NCI-H187 (cell line): Measurements from ENCODE around the gene BEST2.
"Not testable (repeated sequence)": the region's sequence is repeated elsewhere in the genome, so short reads cannot be mapped to it uniquely, and the experiment has no call there.

Experiments
- DNase-seq, 2 experiments: peaks; one replicate each; lab custom pipeline; 2025; lab: John Stamatoyannopoulos, UW

The BEST2 gene

DNA sequence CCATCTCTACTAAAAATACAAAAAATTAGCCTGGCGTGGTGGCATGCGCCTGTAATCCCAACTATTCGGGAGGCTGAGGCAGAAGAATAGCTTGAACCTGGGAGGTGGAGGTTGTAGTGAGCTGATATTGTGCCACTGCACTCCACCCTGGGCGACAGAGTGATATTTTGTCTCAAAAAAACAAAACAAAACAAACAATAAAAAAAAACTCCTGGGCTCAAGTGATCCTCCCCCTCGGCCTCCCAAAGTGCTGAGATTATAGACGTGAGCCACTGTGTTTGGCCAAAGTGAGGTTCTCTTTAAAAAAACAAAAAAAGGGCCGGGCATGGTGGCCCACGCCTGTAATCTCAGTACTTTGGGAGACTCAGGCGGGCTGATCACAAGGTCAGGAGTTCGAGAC is 35.9 kb downstream of the BEST2 start:
- no peak for DNase-seq

DNA sequence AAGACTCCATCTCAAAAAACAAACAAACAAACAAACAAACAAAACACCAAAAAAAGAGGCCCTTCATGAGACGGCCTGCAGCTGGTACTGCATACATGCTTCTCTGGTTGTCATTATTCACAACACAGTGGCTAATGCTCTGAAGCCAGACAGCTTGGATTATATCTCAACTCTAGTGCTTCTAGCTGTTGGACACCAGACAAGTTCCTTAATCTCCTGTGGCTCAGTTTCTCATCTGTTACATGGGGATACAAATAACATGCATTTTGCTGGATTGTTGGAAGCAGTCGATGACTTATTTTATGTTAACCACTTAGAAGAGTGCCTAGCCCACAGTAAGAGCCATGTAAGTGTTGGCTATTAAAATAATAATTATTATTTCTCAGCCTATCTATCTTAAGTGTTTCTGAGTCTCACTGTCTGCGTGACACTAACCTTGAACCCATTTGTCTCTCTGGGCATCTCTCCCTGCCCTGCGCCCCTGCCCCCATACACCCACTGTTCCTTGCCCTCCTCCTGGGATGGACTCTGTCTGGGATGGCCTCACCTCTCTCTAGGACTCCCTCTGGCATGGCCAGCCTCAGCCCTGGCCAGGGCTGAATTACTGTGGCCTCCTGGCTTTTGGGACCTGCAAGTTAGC is 36.6 kb downstream of the BEST2 start:
- no peak for DNase-seq

DNA sequence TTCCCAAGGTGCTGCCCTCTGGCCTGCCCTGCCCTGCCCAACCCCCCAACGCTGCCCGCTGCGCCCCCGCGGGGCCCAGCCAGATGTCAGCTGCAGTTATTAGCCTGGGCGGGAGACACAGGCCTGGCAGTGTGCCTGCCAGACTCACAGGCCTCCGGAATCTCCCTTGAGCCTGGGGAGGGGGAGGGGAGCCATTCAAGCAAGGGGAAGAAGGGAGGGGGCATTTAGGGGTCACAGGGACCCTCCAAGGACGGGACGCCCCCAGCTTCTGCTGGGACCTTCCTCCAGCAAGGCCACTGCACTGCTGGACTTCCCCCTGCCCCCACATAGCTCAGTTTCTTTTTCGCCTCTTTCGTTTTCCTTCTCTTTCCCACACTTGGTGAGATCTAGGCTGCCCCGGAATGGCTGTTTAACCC is 37.1 kb downstream of the BEST2 start:
- no peak for DNase-seq

DNA sequence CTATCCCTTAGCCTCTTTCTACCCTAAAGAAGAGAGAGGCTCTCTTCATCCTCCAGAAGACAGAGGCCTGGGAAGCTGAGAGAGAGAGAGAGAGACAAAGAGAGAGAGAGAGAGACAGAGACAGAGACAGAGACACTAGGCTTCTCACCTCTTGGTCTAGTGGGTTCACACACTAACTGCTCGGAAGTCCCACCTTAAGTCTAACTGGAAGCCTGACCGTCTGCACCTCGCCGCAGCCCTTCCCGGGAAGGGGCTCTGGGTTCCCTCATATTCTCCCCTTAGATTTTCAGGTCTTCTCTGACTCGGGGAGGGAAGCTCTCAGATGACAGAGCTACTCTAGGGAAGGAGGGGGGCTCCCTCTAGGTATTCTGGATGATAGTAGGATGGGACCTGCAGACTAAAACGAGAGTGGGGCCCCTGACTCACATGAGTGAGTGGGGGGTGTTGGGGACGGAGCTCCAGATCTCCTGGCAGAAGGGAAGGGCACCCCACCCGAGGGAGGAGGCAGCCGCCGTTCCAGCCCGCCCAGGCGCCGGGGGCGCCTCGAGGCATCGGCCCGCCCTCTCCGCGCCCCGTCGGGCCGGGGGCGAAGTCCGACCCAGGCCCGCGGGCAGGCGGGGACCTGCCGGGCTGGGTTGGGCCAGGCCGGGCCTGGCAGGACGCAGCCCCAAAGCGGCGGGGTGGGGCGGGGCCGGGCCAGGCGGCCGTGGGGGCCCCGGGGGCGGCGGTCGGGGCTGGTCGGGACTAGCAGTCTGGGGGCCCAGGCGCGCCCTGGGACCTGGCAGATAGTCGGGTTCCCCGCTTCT is 37.7 kb downstream of the BEST2 start:
- no peak for DNase-seq

DNA sequence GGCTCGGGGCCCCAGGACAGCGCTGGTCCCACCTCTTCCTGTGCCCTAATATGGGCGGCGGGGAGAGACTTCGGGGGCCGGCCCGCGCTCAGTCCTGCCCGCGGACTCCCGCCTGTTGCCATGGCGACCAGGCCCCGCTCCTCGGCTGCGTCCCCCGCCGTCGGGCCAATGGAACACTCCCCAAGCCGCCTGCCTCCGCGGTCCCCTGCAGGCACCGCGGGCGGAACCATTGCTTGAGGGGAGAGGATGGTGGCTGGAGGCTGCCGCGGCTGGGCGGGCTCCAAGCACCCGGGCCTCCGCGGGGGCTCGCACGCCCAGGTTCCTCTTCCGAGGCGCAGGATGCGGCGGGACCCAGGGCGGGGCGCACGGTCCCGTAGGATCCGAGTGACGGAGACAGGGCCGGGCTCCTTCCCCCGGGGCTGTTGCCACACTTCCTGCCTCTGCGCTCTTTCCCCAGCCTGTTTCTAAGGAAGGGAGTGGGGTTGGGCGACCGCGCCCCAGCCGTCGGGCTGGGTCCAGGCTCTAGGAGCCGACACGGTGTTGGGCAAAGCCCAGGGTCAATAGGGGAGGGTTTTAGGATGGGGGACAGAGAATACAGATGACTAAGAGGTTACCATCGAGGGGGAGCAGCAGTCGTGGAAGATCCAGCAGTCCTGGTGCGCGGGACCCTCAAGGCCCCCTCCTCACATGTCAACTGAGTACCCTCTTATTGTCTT is 38.5 kb downstream of the BEST2 start:
- DNase-seq, result peak; percentile 43 to 74

DNA sequence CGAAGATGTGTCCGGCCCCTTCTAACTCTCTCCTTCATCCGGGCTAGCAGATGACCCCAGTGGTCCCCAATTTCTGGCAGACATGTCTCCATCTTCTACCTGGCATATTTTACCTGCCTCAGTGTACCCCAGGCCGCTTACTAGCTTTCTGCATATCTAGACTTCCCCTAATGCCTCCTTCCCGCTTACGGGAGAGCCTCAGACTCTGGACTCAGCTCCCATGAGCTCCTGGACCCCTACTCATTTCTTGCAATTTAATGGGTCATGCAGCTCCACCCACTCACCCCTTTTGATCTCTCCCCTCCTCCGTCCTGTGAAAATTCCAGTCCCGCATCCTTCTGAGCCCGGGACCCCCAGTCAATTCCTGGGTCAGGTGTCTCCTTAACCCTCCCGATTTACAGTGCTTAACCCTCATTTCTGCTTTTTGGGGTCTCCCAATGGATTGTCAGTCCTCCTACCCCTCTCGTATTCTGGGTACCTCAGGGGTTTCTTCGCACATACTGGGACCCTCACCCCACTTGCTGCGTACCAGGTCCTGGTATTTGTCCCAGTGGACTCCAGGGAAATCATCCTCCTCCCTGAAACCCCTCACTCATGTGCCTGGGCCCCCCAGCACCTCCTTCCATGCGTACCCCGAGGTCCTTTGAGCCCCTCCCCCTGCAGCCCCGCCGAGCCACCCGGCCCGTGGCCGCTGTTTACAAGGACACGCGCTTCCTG is 39.2 kb downstream of the BEST2 start:
- no peak for DNase-seq

DNA sequence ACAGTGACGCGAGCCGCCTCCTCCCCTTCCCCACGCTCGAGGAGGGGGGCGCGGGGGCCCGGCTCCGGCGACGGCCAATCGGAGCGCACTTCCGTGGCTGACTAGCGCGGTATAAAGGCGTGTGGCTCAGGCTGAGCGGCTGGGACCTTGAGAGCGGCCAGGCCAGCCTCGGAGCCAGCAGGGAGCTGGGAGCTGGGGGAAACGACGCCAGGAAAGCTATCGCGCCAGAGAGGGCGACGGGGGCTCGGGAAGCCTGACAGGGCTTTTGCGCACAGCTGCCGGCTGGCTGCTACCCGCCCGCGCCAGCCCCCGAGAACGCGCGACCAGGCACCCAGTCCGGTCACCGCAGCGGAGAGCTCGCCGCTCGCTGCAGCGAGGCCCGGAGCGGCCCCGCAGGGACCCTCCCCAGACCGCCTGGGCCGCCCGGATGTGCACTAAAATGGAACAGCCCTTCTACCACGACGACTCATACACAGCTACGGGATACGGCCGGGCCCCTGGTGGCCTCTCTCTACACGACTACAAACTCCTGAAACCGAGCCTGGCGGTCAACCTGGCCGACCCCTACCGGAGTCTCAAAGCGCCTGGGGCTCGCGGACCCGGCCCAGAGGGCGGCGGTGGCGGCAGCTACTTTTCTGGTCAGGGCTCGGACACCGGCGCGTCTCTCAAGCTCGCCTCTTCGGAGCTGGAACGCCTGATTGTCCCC is 39.9 kb downstream of the BEST2 start, which contains the start of gene JUNB:
TSS of gene JUNB (plus strand) at position 142 of the 706 bp plus-strand sequence. CDS start at position 428, 286 bp downstream.
- DNase-seq, result peak; percentile 57 to 77

DNA sequence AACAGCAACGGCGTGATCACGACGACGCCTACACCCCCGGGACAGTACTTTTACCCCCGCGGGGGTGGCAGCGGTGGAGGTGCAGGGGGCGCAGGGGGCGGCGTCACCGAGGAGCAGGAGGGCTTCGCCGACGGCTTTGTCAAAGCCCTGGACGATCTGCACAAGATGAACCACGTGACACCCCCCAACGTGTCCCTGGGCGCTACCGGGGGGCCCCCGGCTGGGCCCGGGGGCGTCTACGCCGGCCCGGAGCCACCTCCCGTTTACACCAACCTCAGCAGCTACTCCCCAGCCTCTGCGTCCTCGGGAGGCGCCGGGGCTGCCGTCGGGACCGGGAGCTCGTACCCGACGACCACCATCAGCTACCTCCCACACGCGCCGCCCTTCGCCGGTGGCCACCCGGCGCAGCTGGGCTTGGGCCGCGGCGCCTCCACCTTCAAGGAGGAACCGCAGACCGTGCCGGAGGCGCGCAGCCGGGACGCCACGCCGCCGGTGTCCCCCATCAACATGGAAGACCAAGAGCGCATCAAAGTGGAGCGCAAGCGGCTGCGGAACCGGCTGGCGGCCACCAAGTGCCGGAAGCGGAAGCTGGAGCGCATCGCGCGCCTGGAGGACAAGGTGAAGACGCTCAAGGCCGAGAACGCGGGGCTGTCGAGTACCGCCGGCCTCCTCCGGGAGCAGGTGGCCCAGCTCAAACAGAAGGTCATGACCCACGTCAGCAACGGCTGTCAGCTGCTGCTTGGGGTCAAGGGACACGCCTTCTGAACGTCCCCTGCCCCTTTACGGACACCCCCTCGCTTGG is 40.7 kb downstream of the BEST2 start:
- no peak for DNase-seq

DNA sequence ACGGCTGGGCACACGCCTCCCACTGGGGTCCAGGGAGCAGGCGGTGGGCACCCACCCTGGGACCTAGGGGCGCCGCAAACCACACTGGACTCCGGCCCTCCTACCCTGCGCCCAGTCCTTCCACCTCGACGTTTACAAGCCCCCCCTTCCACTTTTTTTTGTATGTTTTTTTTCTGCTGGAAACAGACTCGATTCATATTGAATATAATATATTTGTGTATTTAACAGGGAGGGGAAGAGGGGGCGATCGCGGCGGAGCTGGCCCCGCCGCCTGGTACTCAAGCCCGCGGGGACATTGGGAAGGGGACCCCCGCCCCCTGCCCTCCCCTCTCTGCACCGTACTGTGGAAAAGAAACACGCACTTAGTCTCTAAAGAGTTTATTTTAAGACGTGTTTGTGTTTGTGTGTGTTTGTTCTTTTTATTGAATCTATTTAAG is 41.3 kb downstream of the BEST2 start:
- DNase-seq, result no peak

DNA sequence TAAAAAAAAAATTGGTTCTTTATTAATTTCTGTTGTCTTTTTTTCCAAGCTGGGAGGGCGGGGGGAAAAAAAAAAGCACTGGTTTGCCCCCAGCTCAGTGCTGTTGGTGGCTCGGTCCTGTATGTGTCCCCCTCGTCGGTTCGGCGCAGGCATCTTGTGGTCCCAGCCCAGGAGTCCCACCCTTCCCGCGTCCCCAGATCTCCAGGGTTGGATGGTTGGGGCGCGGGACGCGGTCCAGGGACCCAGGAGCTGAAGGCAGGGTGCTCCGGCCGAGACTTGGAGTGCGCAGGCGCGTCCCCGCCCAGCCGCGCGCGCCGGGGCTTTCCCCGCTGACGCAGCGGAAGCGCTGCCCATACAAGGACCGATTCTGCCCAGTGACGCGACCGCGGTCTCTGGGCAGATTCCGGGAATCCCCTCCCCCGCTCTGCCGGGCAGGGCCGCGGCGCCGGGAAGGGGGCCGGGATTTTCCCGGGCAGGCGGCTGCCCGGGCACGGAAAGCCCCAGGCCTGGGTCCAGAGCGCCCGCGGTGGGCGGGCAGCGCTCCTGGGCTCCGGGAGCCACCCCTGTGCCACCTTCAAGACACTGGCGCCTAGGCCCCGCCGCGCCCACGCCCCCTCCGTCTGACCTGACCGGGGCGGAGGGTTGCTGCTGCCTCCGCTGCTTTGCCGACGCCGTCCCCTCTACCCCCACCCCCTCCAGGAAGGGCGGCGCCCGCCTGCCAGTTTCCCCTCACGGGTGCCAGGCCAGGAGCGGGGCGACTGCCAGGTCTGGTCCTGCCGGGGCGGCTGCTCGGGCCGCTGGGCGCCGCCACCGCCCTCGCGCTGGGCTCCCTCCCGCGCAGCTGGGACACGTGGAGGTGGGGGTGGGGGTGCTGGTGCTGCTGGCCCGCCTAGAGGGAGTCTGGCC is 42.0 kb downstream of the BEST2 start:
- DNase-seq, result peak; percentile 46 to 60

DNA sequence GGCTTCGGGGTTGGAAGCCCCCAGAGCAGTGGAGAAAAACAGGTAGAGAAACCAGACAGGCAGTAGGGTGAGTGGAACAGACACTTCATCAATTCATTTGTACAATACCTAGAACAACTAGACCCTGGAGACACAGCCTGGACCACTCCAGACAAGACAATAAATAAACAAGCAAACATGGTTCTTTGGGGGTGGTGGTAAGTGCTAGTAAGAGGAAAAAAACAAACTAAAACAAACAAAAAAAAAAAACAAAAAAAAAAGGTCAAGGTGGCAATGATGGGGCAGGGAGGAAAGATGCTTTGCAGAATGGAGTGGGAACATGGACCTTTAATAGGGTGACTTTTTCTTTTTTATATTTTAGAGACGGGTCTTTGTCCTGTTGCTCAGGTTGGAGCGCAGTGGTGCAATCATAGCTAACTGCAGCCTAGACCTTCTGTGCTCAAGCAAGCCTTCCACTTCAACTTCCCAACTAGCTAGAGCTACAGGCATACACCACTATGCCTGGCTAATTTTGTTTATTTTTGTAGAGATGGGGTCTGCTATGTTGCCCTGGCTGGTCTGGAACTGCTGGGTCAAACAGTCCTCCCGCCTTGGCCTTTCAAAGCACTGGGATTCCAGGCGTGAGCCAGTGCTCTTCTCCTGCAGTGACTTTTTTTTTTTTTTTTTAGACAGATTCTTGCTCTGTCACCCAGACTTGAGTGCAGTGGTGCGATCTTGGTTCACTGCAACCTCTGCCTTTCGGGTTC is 42.8 kb downstream of the BEST2 start:
- no peak for DNase-seq

DNA sequence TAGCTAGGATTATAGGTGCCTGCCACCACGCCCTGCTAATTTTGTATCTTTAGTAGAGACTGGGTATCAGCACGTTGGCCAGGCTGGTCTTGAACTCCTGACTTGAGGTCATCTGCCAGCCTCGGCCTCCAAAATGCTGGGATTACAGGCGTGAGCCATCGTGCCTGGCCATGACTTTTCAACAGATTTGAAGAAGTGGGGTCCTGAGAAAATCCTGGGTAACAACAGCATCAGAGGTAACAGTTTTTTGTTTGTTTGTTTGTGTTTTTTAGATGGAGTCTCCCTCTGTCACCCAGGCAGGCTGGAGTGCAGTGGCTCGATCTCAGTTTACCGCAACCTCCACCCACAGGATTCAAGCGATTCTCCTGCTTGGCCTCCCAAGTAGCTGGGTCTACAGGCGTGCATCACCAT is 43.4 kb downstream of the BEST2 start:
- no peak for DNase-seq

DNA sequence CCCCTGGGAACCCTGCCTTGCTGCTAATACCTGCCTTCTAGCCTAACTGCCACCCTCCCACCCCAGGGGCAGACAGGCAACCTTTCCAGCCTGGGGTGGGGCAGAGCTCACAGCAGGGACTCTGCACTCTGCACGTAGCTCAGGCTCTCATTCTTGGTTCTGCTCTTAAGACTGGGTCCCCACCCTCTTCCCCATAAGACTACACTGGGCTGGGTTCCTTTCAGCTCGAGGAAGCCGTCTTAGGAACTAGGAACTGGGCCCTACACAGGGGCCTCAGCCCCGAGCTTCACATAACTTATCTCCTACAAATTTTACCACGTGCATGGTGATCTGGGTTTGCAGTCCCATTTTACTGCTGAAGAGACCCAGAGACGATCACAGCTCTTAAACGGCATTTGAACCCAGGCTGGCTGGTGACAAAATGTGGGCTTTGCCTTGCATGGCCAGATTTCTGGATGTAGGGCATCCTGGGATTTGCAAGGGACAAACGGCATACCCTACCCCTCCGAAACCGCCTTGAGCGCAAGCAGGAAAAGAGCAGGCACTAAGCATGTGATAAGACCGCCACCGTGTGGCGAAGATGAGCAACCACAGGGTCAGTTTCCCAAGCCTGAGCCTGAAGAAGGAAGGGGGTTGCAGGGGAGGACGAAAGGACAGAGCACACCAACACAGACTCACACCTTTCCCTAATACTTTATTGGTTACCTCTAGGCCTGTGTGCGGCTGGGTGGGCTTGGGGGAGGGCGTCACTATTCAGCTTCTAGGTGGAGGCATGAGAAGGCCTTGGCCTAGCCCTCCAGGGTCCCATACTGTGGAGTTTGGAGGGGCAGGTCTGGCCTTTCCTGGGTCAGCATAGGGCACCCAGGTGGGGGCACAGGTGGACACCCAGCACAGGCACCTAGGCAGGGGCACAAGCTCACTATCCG is 44.8 kb downstream of the BEST2 start:
- DNase-seq, result peak; percentile 38 to 42

DNA sequence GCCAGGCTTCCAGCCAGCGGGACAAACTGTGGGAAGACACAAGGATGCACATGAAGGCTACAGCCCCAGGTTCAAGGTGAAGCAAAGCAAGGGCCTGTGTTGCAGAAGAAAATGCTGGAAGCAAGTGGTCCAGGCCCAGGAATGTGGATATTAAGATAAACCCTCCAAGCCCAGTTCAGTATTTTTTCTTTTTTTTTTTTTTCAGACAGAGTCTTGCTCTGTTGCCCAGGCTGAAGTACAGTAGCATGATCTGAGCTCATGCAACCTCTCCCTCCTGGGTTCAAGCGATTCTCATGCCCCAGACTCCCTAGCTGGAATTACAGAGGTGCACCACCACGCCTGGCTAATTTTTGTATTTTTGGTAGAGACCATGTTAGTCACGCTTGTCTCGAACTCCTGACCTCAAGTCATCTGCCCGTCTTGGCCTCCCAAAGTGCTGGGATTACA is 45.6 kb downstream of the BEST2 start:
- no peak for DNase-seq

DNA sequence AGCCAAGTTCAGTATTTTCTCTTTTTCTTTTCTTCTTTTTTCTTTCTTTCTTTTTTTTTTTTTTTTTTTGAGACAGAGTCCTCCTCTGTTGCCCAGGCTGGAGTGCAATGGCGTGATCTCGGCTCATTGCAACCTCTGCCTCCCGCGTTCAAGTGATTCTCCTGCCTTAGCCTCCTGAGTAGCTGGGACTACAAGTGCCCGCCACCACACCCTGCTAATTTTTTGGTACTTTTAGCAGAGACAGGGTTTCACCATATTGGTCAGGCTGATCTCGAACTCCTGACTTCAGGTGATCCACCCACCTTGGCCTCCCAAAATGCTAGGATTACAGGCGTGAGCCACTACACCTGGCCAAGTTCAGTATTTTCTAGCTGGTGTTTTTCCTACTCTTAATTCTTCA is 46.0 kb downstream of the BEST2 start:
- DNase-seq, result not testable (repeated sequence)

DNA sequence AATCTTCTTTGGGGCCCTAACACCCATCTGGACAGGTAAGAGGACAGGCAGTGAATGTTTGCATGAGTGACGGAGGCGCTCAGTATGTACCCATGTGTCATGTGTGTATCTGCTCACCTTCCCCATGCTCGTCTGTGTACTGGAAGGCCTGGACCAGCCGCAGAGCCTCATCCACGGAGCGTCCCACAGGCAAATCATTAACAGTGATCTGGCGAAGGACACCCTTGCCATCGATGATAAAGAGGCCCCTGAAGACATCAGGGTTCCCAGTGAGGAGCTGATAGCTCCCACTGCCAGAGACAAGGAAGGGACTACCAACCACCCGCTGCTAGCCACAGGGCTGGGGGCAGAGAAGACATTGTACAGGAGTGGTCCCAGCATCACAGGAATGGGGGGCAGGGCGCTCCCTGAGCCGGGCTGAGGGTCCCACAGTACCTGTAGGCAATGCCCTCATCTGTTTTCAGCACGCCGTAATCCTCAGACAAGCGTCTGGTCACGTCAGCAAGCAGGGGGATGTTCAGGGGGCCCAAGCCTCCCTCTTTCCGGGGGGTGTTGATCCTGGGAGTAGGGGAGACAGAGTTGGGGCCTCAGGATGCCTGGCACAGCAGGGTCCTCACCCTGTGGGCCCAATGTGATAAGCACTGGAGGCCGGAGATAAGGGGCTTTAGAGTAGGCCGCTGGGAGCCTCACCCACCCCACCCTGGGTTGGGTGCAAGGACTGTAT is 48.3 kb downstream of the BEST2 start:
- no peak for DNase-seq

DNA sequence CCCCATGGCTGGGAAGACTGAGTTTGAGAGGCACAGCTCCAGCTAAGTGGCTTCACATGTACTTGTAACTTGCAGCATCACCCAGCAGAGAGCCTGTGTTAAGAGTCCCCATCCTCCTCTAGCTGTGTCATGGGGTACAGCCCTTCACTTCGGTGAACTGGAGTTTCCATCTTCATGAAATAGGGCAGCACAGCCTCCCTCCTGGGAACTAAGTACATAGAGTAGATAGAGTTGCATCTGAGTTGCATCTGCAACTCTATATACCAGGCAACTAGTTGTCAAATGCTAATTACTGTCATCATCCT is 48.8 kb downstream of the BEST2 start:
- DNase-seq, result no peak
